C4-2B (cell line): Measurements from ENCODE around the gene CLNK.

Source experiments
- CTCF ChIP-seq: fragments of 450-650 bp; conservative IDR thresholded peaks from 2 replicates; pipeline ENCODE4 v1.5.1; 2017; ENCODE audit warnings: mild to moderate bottlenecking
- ZFX ChIP-seq: fragments of 450-650 bp; IDR thresholded peaks from 2 replicates; pipeline ENCODE4 v1.6.1; 2017

GRCh38 chr4:10521424-10521823 is 163.1 kb downstream of the CLNK start:
- TF ChIP-seq CTCF: no peak
- TF ChIP-seq ZFX: no peak
